K562 (cell line): ENCODE measurements around the gene SLC25A11. TPM values are rescaled to one million over a fixed set of nuclear protein-coding genes. Genes with fewer than 3 reads are reported as not detected.

Experiments used
- CEBPG ChIP-seq, 3 experiments: fragments of 200-800 bp in 1 of 3; sonication (Bioruptor generic) in 1 of 3; sonication (generic) in 1 of 3; formaldehyde crosslinking in 1 of 3; IDR thresholded peaks in 2 of 3; conservative IDR thresholded peaks in 1 of 3; 2 replicates each; pipeline versions ENCODE4 v1.6.1 to v1.8.0; 2016 to 2022; ENCODE audit warnings: missing compliant biosample characterization in 2 of 3, missing genetic modification characterization in 2 of 3, mild to moderate bottlenecking in 1 of 3, missing genetic modification reagents in 1 of 3
- GABPA ChIP-seq: fragments of 200-800 bp; sonication (Bioruptor generic); conservative IDR thresholded peaks from 2 replicates; pipeline ENCODE4 v1.6.1; 2016; ENCODE audit warnings: low read depth, missing genetic modification characterization, missing compliant biosample characterization
- MEIS2 ChIP-seq: fragments of 450-650 bp; IDR thresholded peaks from 2 replicates; pipeline ENCODE4 v1.6.1; 2014; ENCODE audit warnings: mild to moderate bottlenecking; ENCODE audit not compliant: partially characterized antibody
- PHF20 ChIP-seq: fragments of 450-650 bp; IDR thresholded peaks from 2 replicates; pipeline ENCODE4 v1.6.1; 2018; ENCODE audit not compliant: partially characterized antibody
- PHF8 ChIP-seq: fragments of 200-600 bp; sonication (generic); IDR thresholded peaks from 2 replicates; pipeline ENCODE4 v1.6.1; 2012; ENCODE audit warnings: mixed run types, mild to moderate bottlenecking, inconsistent platforms, low read length, moderate library complexity, borderline replicate concordance
- RBBP5 ChIP-seq: fragments of 200-600 bp; sonication (generic); IDR thresholded peaks from 2 replicates; pipeline ENCODE4 v1.6.1; 2012; ENCODE audit warnings: borderline replicate concordance, mild to moderate bottlenecking, low read length, control low read depth, inconsistent platforms; ENCODE audit not compliant: insufficient read depth, poor library complexity, severe bottlenecking
- RBFOX2 ChIP-seq: fragments of 200-400 bp; formaldehyde crosslinking; IDR thresholded peaks from 2 replicates; pipeline ENCODE4 v1.6.1; 2017; ENCODE audit warnings: low read depth, mild to moderate bottlenecking, low read length, moderate library complexity
- SRF ChIP-seq, 2 experiments: fragments of 250-450, 450-650 bp in 1 of 2; sonication (Bioruptor Pico) in 1 of 2; sonication (generic) in 1 of 2; formaldehyde crosslinking; IDR thresholded peaks; 2 replicates each; pipeline versions ENCODE4 v1.5.0 to v1.5.1; 2020 to 2022; ENCODE audit warnings: mild to moderate bottlenecking in 1 of 2, missing genetic modification reagents in 1 of 2
- TAF15 ChIP-seq: fragments of 200-400 bp; formaldehyde crosslinking; IDR thresholded peaks from 2 replicates; pipeline ENCODE4 v1.6.1; 2017; ENCODE audit warnings: mild to moderate bottlenecking, low read depth, low read length, moderate library complexity
- TAF7 ChIP-seq: fragments of 450-650 bp; IDR thresholded peaks from 2 replicates; pipeline ENCODE4 v1.6.1; 2016; ENCODE audit warnings: missing genetic modification characterization, missing compliant biosample characterization
- TAF9B ChIP-seq: fragments of 450-650 bp; IDR thresholded peaks from 2 replicates; pipeline ENCODE4 v1.6.1; 2018; ENCODE audit warnings: mild to moderate bottlenecking; ENCODE audit not compliant: partially characterized antibody
- XRCC4 ChIP-seq: IDR thresholded peaks from one replicate; pipeline ENCODE4 v1.6.1; 2011; ENCODE audit not compliant: insufficient read depth, insufficient read length; ENCODE audit errors: extremely low read depth
- polyA plus RNA-seq, 8 experiments: library from polyadenylated mRNA; depleted of rRNA in 4 of 8; stranded (reverse) in 5 of 8; unstranded in 3 of 8; fragments of >200 nt; fragmentation: Nextera tagmentation in 2 of 8; fragmentation: Illumina TruSeq in 1 of 8; extraction: Ambion mirVana in 2 of 8; extraction: Trizol in 1 of 8; gene quantifications; 2 replicates each; pipeline versions ENCODE4 v1.2.1 to v1.2.3, GENCODE V29; 2011 to 2014; ENCODE audit warnings: inconsistent platforms in 1 of 8, missing spikeins in 1 of 8
- total RNA-seq, 7 experiments: library from RNA; depleted of rRNA in 6 of 7; stranded (reverse); fragments of >200 nt in 6 of 7; fragmentation: Illumina TruSeq in 2 of 7; extraction: Trizol in 2 of 7; gene quantifications; 2 replicates each; pipeline versions ENCODE4 v1.2.1 to v1.2.3, GENCODE V29; 2011 to 2021; ENCODE audit warnings: low replicate concordance in 1 of 7
- TF ChIP-seq, protein P1 (sequence below): fragments of 450-650 bp; IDR thresholded peaks from 2 replicates; pipeline ENCODE4 v1.6.1; 2016; ENCODE audit warnings: borderline replicate concordance
- TF ChIP-seq, protein P2 (sequence below), 3 experiments: fragments of 200-800 bp in 1 of 3; fragments of 250-450 bp in 1 of 3; fragments of 450-650 bp in 1 of 3; sonication (Bioruptor Pico) in 1 of 3; sonication (Bioruptor generic) in 1 of 3; formaldehyde crosslinking in 1 of 3; IDR thresholded peaks; 2 replicates each; pipeline versions ENCODE4 v1.6.1 to v1.8.0; 2016 to 2022; ENCODE audit warnings: mild to moderate bottlenecking in 2 of 3, missing genetic modification characterization in 2 of 3, missing compliant biosample characterization in 1 of 3, moderate library complexity in 1 of 3
- TF ChIP-seq, protein P3 (sequence below): fragments of 250-450 bp; sonication (Bioruptor Pico); IDR thresholded peaks from 2 replicates; pipeline ENCODE4 v1.4.0; 2020

Gene SLC25A11
- total and polyA plus RNA-seq, 9 of the 15 experiments (the other 6 are each of a cell fraction or from before 2014, with no cell fraction given), result 3.1 to 56.7 (median 32.9) TPM

- TF ChIP-seq TAF7 (tag) (no peak), TAF15 (no peak), MEIS2 (no peak), XRCC4 (no peak), PHF8 (peak; percentile 8; the same call in 1 of the 2 replicates), GABPA (tag) (peak; percentile 81), RBBP5 (peak; percentile 11), TAF9B (no peak), SRF (CRISPR knock-in tag; IDR thresholded peaks at IDR 0.05) (0 out of 4 replicates have a peak, but pooled peaks of 1 of the 2 experiments have one; percentile 27), CEBPG (CRISPR knock-in tag; IDR thresholded peaks at IDR 0.05) (no peak), CEBPG (tag; conservative IDR thresholded peaks at IDR 0.05 in 1 of 2, IDR thresholded peaks at IDR 0.05 in 1 of 2) (no peak), RBFOX2 (0 out of 2 replicates have a peak, but pooled peaks have one; percentile 9), PHF20 (peak; percentile 46)
- TF ChIP-seq, protein P1, sequence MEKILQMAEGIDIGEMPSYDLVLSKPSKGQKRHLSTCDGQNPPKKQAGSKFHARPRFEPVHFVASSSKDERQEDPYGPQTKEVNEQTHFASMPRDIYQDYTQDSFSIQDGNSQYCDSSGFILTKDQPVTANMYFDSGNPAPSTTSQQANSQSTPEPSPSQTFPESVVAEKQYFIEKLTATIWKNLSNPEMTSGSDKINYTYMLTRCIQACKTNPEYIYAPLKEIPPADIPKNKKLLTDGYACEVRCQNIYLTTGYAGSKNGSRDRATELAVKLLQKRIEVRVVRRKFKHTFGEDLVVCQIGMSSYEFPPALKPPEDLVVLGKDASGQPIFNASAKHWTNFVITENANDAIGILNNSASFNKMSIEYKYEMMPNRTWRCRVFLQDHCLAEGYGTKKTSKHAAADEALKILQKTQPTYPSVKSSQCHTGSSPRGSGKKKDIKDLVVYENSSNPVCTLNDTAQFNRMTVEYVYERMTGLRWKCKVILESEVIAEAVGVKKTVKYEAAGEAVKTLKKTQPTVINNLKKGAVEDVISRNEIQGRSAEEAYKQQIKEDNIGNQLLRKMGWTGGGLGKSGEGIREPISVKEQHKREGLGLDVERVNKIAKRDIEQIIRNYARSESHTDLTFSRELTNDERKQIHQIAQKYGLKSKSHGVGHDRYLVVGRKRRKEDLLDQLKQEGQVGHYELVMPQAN, result peak; percentile 54; the same call in 1 of the 2 replicates
- TF ChIP-seq, protein P2, sequence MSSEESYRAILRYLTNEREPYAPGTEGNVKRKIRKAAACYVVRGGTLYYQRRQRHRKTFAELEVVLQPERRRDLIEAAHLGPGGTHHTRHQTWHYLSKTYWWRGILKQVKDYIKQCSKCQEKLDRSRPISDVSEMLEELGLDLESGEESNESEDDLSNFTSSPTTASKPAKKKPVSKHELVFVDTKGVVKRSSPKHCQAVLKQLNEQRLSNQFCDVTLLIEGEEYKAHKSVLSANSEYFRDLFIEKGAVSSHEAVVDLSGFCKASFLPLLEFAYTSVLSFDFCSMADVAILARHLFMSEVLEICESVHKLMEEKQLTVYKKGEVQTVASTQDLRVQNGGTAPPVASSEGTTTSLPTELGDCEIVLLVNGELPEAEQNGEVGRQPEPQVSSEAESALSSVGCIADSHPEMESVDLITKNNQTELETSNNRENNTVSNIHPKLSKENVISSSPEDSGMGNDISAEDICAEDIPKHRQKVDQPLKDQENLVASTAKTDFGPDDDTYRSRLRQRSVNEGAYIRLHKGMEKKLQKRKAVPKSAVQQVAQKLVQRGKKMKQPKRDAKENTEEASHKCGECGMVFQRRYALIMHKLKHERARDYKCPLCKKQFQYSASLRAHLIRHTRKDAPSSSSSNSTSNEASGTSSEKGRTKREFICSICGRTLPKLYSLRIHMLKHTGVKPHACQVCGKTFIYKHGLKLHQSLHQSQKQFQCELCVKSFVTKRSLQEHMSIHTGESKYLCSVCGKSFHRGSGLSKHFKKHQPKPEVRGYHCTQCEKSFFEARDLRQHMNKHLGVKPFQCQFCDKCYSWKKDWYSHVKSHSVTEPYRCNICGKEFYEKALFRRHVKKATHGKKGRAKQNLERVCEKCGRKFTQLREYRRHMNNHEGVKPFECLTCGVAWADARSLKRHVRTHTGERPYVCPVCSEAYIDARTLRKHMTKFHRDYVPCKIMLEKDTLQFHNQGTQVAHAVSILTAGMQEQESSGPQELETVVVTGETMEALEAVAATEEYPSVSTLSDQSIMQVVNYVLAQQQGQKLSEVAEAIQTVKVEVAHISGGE (CRISPR knock-in tag; IDR thresholded peaks at IDR 0.05), result peak in 1 of 3 experiments; percentile 82; a peak in 2 of 6 replicates
- TF ChIP-seq, protein P3, sequence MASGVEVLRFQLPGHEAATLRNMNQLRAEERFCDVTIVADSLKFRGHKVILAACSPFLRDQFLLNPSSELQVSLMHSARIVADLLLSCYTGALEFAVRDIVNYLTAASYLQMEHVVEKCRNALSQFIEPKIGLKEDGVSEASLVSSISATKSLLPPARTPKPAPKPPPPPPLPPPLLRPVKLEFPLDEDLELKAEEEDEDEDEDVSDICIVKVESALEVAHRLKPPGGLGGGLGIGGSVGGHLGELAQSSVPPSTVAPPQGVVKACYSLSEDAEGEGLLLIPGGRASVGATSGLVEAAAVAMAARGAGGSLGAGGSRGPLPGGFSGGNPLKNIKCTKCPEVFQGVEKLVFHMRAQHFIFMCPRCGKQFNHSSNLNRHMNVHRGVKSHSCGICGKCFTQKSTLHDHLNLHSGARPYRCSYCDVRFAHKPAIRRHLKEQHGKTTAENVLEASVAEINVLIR (CRISPR knock-in tag), result no peak
Measured at GRCh38 chr17:4940555-4941318, 891 bp upstream of the SLC25A11 start (continued).
